Keratinocyte (primary cell): ENCODE measurements around the gene PPFIBP2.

ENCODE experiments used
- EZH2 ChIP-seq: IDR thresholded peaks from one replicate; pipeline ENCODE4 v1.6.1; 2012; ENCODE audit warnings: inconsistent platforms, mild to moderate bottlenecking, low read length, moderate library complexity
- TF ChIP-seq, protein P1 (sequence below), 3 experiments: IDR thresholded peaks in 1 of 3; conservative IDR thresholded peaks in 1 of 3; optimal IDR thresholded peaks in 1 of 3; 2 replicates in 2 of 3; 3 replicates in 1 of 3; pipeline versions ENCODE3 to v1.5.1; 2011; ENCODE audit warnings: low read length in 3 of 3, mild to moderate bottlenecking in 3 of 3, moderate library complexity in 2 of 3, control low read depth in 1 of 3, inconsistent platforms in 1 of 3; ENCODE audit not compliant: insufficient read depth in 2 of 3; ENCODE audit errors: extremely low read depth in 1 of 3

DNA sequence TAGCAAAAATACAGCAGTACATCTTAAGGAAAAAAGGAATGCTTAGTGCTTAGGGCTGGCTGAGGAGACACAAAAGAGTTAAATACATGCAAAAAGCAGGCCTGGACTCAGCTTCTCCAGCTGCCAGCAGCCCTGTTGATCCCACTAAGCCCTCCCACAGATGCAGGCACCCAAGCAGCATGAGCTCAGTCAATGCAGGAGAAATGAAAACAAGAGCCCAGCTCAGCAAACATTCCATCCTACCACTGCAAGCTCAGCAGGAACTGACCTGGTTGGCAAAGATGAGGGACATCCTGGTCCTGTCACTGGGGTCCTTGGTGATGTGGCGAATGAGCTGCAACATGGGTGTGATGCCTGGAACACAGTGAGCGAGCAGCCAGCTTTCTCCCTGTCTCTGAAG is 153.7 kb downstream of the PPFIBP2 start:
- TF ChIP-seq, protein P1, sequence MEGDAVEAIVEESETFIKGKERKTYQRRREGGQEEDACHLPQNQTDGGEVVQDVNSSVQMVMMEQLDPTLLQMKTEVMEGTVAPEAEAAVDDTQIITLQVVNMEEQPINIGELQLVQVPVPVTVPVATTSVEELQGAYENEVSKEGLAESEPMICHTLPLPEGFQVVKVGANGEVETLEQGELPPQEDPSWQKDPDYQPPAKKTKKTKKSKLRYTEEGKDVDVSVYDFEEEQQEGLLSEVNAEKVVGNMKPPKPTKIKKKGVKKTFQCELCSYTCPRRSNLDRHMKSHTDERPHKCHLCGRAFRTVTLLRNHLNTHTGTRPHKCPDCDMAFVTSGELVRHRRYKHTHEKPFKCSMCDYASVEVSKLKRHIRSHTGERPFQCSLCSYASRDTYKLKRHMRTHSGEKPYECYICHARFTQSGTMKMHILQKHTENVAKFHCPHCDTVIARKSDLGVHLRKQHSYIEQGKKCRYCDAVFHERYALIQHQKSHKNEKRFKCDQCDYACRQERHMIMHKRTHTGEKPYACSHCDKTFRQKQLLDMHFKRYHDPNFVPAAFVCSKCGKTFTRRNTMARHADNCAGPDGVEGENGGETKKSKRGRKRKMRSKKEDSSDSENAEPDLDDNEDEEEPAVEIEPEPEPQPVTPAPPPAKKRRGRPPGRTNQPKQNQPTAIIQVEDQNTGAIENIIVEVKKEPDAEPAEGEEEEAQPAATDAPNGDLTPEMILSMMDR (optimal IDR thresholded peaks at IDR 0.05 in 1 of 3, IDR thresholded peaks at IDR 0.05 in 1 of 3, conservative IDR thresholded peaks at IDR 0.05 in 1 of 3; ENCODE audit: extremely low read depth in 1 of 3, insufficient read depth in 2 of 3, low read length in 3 of 3): no peak
- TF ChIP-seq EZH2: no peak
